Measurements from ENCODE around the gene GARIN5A. TPM values are rescaled to one million over a fixed set of nuclear protein-coding genes. Genes with fewer than 3 reads are reported as not detected.
"Not testable (repeated sequence)": the region's sequence is repeated elsewhere in the genome, so short reads cannot be mapped to it uniquely, and the experiment has no call there.

Gene GARIN5A
- total RNA-seq, 1 experiment from 2014 or later = 6.2 TPM

DNA sequence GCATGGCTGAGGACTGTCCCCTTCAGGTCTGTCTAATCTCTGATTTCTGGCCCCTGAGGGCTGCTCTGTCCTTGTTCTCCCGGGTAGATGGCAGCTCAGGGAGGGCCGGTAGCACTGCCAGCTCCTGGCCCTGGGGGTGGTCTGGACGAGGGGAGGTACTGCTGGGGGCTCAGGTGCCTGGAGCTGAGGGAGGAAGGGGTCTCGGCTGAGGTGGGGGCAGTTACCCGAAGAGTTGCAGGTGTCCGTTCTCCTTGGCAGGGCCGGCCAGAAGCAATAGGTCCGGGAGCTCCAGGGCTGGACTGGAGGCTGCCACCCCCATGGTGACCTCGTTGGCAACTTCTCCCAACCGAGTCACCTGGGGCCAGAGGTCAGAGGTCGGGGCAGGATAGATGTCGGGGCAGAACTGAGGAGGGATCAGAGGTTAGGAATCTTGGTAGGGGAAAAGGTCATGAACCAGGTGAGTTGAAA, 1.5 kb downstream of the GARIN5A start:
- Histone ChIP-seq H3F3A (ENCODE audit: low read length, unreplicated experiment) (no peaks in the 10 kb centered on the region), H3K9me2 (replicated peaks; ENCODE audit: low read length) (no peaks in the 10 kb centered on the region), H3K9ac (ENCODE audit: low read length) (no peak overlapping the region), H2AFZ (ENCODE audit: low read length) (no peak overlapping the region), H3K9me3 (ENCODE audit: low read length) (no peaks in the 10 kb centered on the region), H3K4me1 (ENCODE audit: insufficient read depth, low read length) (peaks cover 8% of the 10 kb centered on the region), H3K36me3 (ENCODE audit: low read depth, low read length) (peaks cover 8% of the 10 kb centered on the region; the same call in 1 of the 2 replicates), H3K27me3 (ENCODE audit: low read length) (no peaks in the 10 kb centered on the region), H3K4me3 (ENCODE audit: low read length) (no peak overlapping the region), H3K79me2 (ENCODE audit: low read length) (peaks cover 31% of the 10 kb centered on the region), H3K4me2 (ENCODE audit: low read length) (no peak overlapping the region), H3K27ac (ENCODE audit: low read length) (no peak overlapping the region), H4K20me1 (ENCODE audit: low read length) (peaks cover 21% of the 10 kb centered on the region)
- ATAC-seq (no peak), DNase-seq (no peak)
- ChIA-PET CTCF (no interaction called here), POLR2A (ENCODE audit: unreplicated experiment) (no interaction called here)
- intact Hi-C loops (cut with micrococcal nuclease) = no loop called here
- TF ChIP-seq EZH2 (IDR thresholded peaks at IDR 0.05; ENCODE audit: low read length, unreplicated experiment) (no peak), EZH2phosphoT487 (IDR thresholded peaks at IDR 0.05; ENCODE audit: borderline replicate concordance, low read length) (no peak)
- TF ChIP-seq, protein P1, sequence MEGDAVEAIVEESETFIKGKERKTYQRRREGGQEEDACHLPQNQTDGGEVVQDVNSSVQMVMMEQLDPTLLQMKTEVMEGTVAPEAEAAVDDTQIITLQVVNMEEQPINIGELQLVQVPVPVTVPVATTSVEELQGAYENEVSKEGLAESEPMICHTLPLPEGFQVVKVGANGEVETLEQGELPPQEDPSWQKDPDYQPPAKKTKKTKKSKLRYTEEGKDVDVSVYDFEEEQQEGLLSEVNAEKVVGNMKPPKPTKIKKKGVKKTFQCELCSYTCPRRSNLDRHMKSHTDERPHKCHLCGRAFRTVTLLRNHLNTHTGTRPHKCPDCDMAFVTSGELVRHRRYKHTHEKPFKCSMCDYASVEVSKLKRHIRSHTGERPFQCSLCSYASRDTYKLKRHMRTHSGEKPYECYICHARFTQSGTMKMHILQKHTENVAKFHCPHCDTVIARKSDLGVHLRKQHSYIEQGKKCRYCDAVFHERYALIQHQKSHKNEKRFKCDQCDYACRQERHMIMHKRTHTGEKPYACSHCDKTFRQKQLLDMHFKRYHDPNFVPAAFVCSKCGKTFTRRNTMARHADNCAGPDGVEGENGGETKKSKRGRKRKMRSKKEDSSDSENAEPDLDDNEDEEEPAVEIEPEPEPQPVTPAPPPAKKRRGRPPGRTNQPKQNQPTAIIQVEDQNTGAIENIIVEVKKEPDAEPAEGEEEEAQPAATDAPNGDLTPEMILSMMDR (conservative IDR thresholded peaks at IDR 0.05; ENCODE audit: low read depth, low read length) = no peak
- no TSS peak for BruUV-seq (replicated peaks)

DNA sequence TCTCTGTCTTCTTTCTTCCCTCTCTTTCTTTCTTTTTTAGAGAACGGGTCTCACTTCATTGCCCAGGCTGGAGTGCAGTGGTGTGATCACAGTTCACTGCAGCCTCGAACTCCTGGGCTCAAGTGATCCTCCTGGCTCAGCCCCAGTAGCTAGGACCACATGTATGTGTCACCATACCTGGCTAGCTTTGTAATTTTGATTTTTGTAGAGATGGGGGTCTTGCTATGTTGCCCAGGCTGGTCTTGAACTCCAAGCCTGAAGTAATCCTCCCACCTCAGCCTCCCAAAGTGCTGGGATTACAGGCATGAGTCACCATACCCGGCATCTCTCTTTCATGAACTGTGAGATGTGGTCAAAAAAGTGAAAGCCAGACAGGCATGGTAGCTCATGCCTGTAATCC, 3.3 kb downstream of the GARIN5A start:
- peaks cover 13% of the 10 kb centered on the region for H4K20me1 ChIP-seq (ENCODE audit: low read length)
- intact Hi-C loops (cut with micrococcal nuclease); H3K36me3 ChIP-seq (ENCODE audit: low read depth, low read length); H3K9me3 ChIP-seq (ENCODE audit: low read length); ATAC-seq; H3K9ac ChIP-seq (ENCODE audit: low read length); H3K4me1 ChIP-seq (ENCODE audit: insufficient read depth, low read length); H3K4me3 ChIP-seq (ENCODE audit: low read length); H3K27me3 ChIP-seq (ENCODE audit: low read length); H3K4me2 ChIP-seq (ENCODE audit: low read length); H2AFZ ChIP-seq (ENCODE audit: low read length); H3K9me2 ChIP-seq (replicated peaks; ENCODE audit: low read length); DNase-seq; CTCF ChIA-PET; H3K27ac ChIP-seq (ENCODE audit: low read length); H3F3A ChIP-seq (ENCODE audit: low read length, unreplicated experiment); BruUV-seq (replicated peaks): not testable (repeated sequence)
- H3K79me2 ChIP-seq (ENCODE audit: low read length) = peaks cover 16% of the 10 kb centered on the region
- POLR2A ChIA-PET (ENCODE audit: unreplicated experiment) = interaction anchor here (0.6 kb wide), 1 partner anchor 589 kb away, joined by 8 read pairs; no protein-coding TSS in a partner anchor

DNA sequence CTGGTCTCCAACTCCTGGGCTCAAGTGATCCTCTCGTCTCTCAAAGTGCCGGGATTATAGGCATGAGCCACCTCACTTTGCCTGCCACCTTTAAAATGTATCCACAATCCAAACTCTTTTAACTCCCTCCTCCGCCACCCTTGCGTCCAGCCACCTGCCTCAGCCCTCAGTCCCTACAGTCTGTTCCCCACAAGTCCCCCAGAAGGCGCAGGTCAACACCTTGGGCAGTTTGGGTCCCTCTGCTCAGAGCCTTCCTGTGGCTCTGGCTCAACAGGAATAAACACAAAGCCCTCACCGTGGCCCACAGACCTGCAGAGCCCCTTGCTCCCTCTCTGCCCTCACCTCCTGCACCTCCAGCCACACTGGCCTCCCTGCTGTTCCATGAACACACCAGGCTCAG, 7.8 kb downstream of the GARIN5A start:
- ATAC-seq = no peak
- intact Hi-C loops (cut with micrococcal nuclease) = no loop called here
- no peaks in the 10 kb centered on the region for H3F3A ChIP-seq (ENCODE audit: low read length, unreplicated experiment)
- ChIA-PET CTCF (interaction anchor here (0.7 kb wide), 1 partner anchor 312 kb away, joined by 3 read pairs; no protein-coding TSS in a partner anchor), POLR2A (ENCODE audit: unreplicated experiment) (no interaction called here)
- H3K9me3 ChIP-seq (ENCODE audit: low read length) = no peaks in the 10 kb centered on the region
- no peak overlapping the region for H2AFZ ChIP-seq (ENCODE audit: low read length)
- no peaks in the 10 kb centered on the region for H4K20me1 ChIP-seq (ENCODE audit: low read length)
- no peak overlapping the region for H3K27ac ChIP-seq (ENCODE audit: low read length)
- H3K27me3 ChIP-seq (ENCODE audit: low read length) = no peaks in the 10 kb centered on the region
- no peak overlapping the region for H3K4me3 ChIP-seq (ENCODE audit: low read length)
- no peaks in the 10 kb centered on the region for H3K4me1 ChIP-seq (ENCODE audit: insufficient read depth, low read length)
- DNase-seq = no peak
- no peak for TF ChIP-seq EZH2phosphoT487 (IDR thresholded peaks at IDR 0.05; ENCODE audit: borderline replicate concordance, low read length)
- TF ChIP-seq, protein P1 (conservative IDR thresholded peaks at IDR 0.05; ENCODE audit: low read depth, low read length) = no peak
- TF ChIP-seq EZH2 (IDR thresholded peaks at IDR 0.05; ENCODE audit: low read length, unreplicated experiment) = no peak
- no peaks in the 10 kb centered on the region for H3K79me2 ChIP-seq (ENCODE audit: low read length)
- no TSS peak for BruUV-seq (replicated peaks)
- no peak overlapping the region for H3K4me2 ChIP-seq (ENCODE audit: low read length)
- no peaks in the 10 kb centered on the region for H3K9me2 ChIP-seq (replicated peaks; ENCODE audit: low read length)
- H3K36me3 ChIP-seq (ENCODE audit: low read depth, low read length) = no peaks in the 10 kb centered on the region
- no peak overlapping the region for H3K9ac ChIP-seq (ENCODE audit: low read length)
